ENCODE results near the gene EPB41L4A.
A peak's percentile ranks its signal among the peaks of the same experiment; 100 is the strongest.
"Not testable (repeated sequence)": the region's sequence is repeated elsewhere in the genome, so short reads cannot be mapped to it uniquely, and the experiment has no call there.

EPB41L4A gene

GRCh38 chr5:112396430-112396829 is 22.6 kb downstream of the EPB41L4A start:
- no peak for DNase-seq

- not testable (repeated sequence) for DNase-seq
Measured at GRCh38 chr5:112395299-112395698, 23.8 kb downstream of the EPB41L4A start.

GRCh38 chr5:112390327-112390726 is 28.8 kb downstream of the EPB41L4A start:
- no peak for DNase-seq

GRCh38 chr5:112388739-112389138 is 30.3 kb downstream of the EPB41L4A start:
- no peak for DNase-seq

- no peak for DNase-seq
Measured at GRCh38 chr5:112388074-112388473, 31.0 kb downstream of the EPB41L4A start.

GRCh38 chr5:112386766-112387165 is 32.3 kb downstream of the EPB41L4A start:
- no peak for DNase-seq

- no peak for DNase-seq
Measured at GRCh38 chr5:112385969-112386368, 33.1 kb downstream of the EPB41L4A start.

GRCh38 chr5:112385566-112385965 is 33.5 kb downstream of the EPB41L4A start:
- DNase-seq = no peak

GRCh38 chr5:112384523-112384922 is 34.6 kb downstream of the EPB41L4A start:
- DNase-seq = no peak

GRCh38 chr5:112382886-112383285 is 36.2 kb downstream of the EPB41L4A start:
- DNase-seq = no peak

- DNase-seq = no peak
Measured at GRCh38 chr5:112381521-112381920, 37.6 kb downstream of the EPB41L4A start.

- DNase-seq = no peak
Measured at GRCh38 chr5:112379542-112380325, 39.3 kb downstream of the EPB41L4A start.

- DNase-seq = no peak
Measured at GRCh38 chr5:112374818-112375217, 44.3 kb downstream of the EPB41L4A start.

GRCh38 chr5:112374356-112374755 is 44.7 kb downstream of the EPB41L4A start:
- no peak for DNase-seq

- no peak for DNase-seq
Measured at GRCh38 chr5:112373885-112374284, 45.2 kb downstream of the EPB41L4A start.

- DNase-seq = no peak
Measured at GRCh38 chr5:112372543-112372942, 46.5 kb downstream of the EPB41L4A start.

- DNase-seq = no peak
Measured at GRCh38 chr5:112371067-112371466, 48.0 kb downstream of the EPB41L4A start.

GRCh38 chr5:112367400-112367799 is 51.7 kb downstream of the EPB41L4A start:
- DNase-seq = no peak

- DNase-seq = peak; percentile 14
Measured at GRCh38 chr5:112366987-112367386, 52.1 kb downstream of the EPB41L4A start.

GRCh38 chr5:112360740-112361139 is 58.3 kb downstream of the EPB41L4A start:
- DNase-seq = not testable (repeated sequence)

GRCh38 chr5:112356178-112356956 is 62.7 kb downstream of the EPB41L4A start:
- DNase-seq = no peak

GRCh38 chr5:112355058-112355685 is 63.9 kb downstream of the EPB41L4A start:
- no peak for DNase-seq

GRCh38 chr5:112353678-112354077 is 65.4 kb downstream of the EPB41L4A start:
- DNase-seq = no peak

GRCh38 chr5:112351225-112351624 is 67.9 kb downstream of the EPB41L4A start:
- no peak for DNase-seq

Data from RPMI8226 (cell line).